Keratinocyte (primary cell): ENCODE results near the gene PTPRN2. TPM values are rescaled to one million over a fixed set of nuclear protein-coding genes. Genes with fewer than 3 reads are reported as not detected.

Experiments used
- DNase-seq: peaks from one replicate; pipeline ENCODE4 v3.0.0-alpha.2; 2011; ENCODE audit warnings: low read depth, missing footprints, low spot score
- FAIRE-seq: peaks from 2 replicates; lab custom pipeline; 2011; peaks lifted over from hg19 to GRCh38; lab: Jason Lieb, UNC
- H2AFZ ChIP-seq: 2 replicates; pipeline ENCODE4 v1.6.0; 2012; ENCODE audit warnings: low read length, control low read depth, inconsistent platforms; ENCODE audit not compliant: control insufficient read depth
- H3K27ac ChIP-seq: 2 replicates; pipeline ENCODE4 v1.5.1; 2011; ENCODE audit warnings: low read length; ENCODE audit not compliant: control insufficient read depth, insufficient read depth
- H3K27me3 ChIP-seq: 3 replicates; pipeline ENCODE4 v1.6.0; 2011; ENCODE audit warnings: low read length; ENCODE audit not compliant: control insufficient read depth, insufficient read depth; ENCODE audit errors: extremely low read depth
- H3K36me3 ChIP-seq, 2 experiments: 2 replicates in 1 of 2; 3 replicates in 1 of 2; pipeline ENCODE4 v1.5.1; 2011; ENCODE audit warnings: low read length in 2 of 2, mild to moderate bottlenecking in 1 of 2; ENCODE audit not compliant: control insufficient read depth in 2 of 2, insufficient read depth in 2 of 2; ENCODE audit errors: extremely low read depth in 1 of 2
- H3K4me1 ChIP-seq: 3 replicates; pipeline ENCODE4 v1.5.1; 2011; ENCODE audit warnings: low read length; ENCODE audit not compliant: control insufficient read depth, insufficient read depth; ENCODE audit errors: extremely low read depth
- H3K4me2 ChIP-seq: 3 replicates; pipeline ENCODE4 v1.6.0; 2011; ENCODE audit warnings: low read depth, low read length; ENCODE audit not compliant: control insufficient read depth, insufficient read depth; ENCODE audit errors: extremely low read depth
- H3K4me3 ChIP-seq, 3 experiments: fragments of 200-600 bp in 1 of 3; sonication (generic) in 1 of 3; 2 replicates in 2 of 3; 3 replicates in 1 of 3; pipeline ENCODE4 v1.5.1; 2011 to 2016; ENCODE audit warnings: low read length in 3 of 3, mild to moderate bottlenecking in 3 of 3, control low read depth in 2 of 3, inconsistent platforms in 1 of 3, low read depth in 1 of 3, mixed read lengths in 1 of 3, mixed run types in 1 of 3, moderate library complexity in 1 of 3; ENCODE audit not compliant: control insufficient read depth in 2 of 3, insufficient read depth in 2 of 3; ENCODE audit errors: extremely low read depth in 1 of 3
- H3K79me2 ChIP-seq: 2 replicates; pipeline ENCODE4 v1.6.0; 2012; ENCODE audit warnings: low read length; ENCODE audit not compliant: control insufficient read depth, insufficient read depth
- H3K9ac ChIP-seq: 3 replicates; pipeline ENCODE4 v1.6.0; 2011; ENCODE audit warnings: low read length; ENCODE audit not compliant: control insufficient read depth, insufficient read depth; ENCODE audit errors: extremely low read depth
- H3K9me1 ChIP-seq: 3 replicates; pipeline ENCODE4 v1.6.0; 2011; ENCODE audit warnings: low read length; ENCODE audit not compliant: control insufficient read depth, insufficient read depth; ENCODE audit errors: extremely low read depth
- H3K9me3 ChIP-seq: 2 replicates; pipeline ENCODE4 v1.5.1; 2012; ENCODE audit warnings: low read depth, low read length; ENCODE audit not compliant: control insufficient read depth
- H4K20me1 ChIP-seq: 3 replicates; pipeline ENCODE4 v1.6.0; 2011; ENCODE audit warnings: low read length; ENCODE audit not compliant: control insufficient read depth, insufficient read depth; ENCODE audit errors: extremely low read depth
- CTCF ChIP-seq, 3 experiments: IDR thresholded peaks in 1 of 3; conservative IDR thresholded peaks in 1 of 3; optimal IDR thresholded peaks in 1 of 3; 2 replicates in 2 of 3; 3 replicates in 1 of 3; pipeline versions ENCODE3 to v1.5.1; 2011; ENCODE audit warnings: low read length in 3 of 3, mild to moderate bottlenecking in 3 of 3, moderate library complexity in 2 of 3, control low read depth in 1 of 3, inconsistent platforms in 1 of 3; ENCODE audit not compliant: insufficient read depth in 2 of 3; ENCODE audit errors: extremely low read depth in 1 of 3
- EZH2 ChIP-seq: IDR thresholded peaks from one replicate; pipeline ENCODE4 v1.6.1; 2012; ENCODE audit warnings: inconsistent platforms, mild to moderate bottlenecking, low read length, moderate library complexity
- dilution Hi-C: fragments of 300-500 bp; cut with MboI; formaldehyde crosslinking; loops from one replicate; pipeline ENCODE4 v1.7.0; 2020; ENCODE audit warnings: low sequenced_read_pairs; ENCODE audit not compliant: extremely low pct_ligation_motif_present
- polyA plus RNA-seq, 5 experiments: library from polyadenylated mRNA; depleted of rRNA in 3 of 5; stranded (reverse) in 3 of 5; stranded (forward) in 1 of 5; unstranded in 1 of 5; fragments of >200 nt; gene quantifications; 1 replicate in 1 of 5; 2 replicates in 3 of 5; 3 replicates in 1 of 5; pipeline versions ENCODE4 v1.2.1 to v1.2.3, GENCODE V29; 2011 to 2012; ENCODE audit warnings: missing spikeins in 2 of 5, low read depth in 1 of 5, low replicate concordance in 1 of 5

The PTPRN2 gene
- polyA plus RNA-seq, 1 donor (not counting 4 experiments of a cell fraction or from before 2014, with no cell fraction given) = not detected

GRCh38 chr7:157991761-157992160 is 595.9 kb downstream of the PTPRN2 start:
- Histone ChIP-seq H3K27me3 (no peaks in the 10 kb centered on the region), H4K20me1 (no peaks in the 10 kb centered on the region), H3K4me3 (no peak overlapping the region), H3K27ac (no peak overlapping the region), H3K9ac (no peak overlapping the region), H3K4me1 (no peaks in the 10 kb centered on the region), H3K36me3 (no peaks in the 10 kb centered on the region), H3K9me3 (peaks cover 10% of the 10 kb centered on the region), H3K79me2 (no peaks in the 10 kb centered on the region), H2AFZ (no peak overlapping the region), H3K4me2 (no peak overlapping the region), H3K9me1 (no peaks in the 10 kb centered on the region)
- TF ChIP-seq EZH2 (no peak), CTCF (optimal IDR thresholded peaks at IDR 0.05 in 1 of 3, IDR thresholded peaks at IDR 0.05 in 1 of 3, conservative IDR thresholded peaks at IDR 0.05 in 1 of 3; ENCODE audit: extremely low read depth in 1 of 3, insufficient read depth in 2 of 3, low read length in 3 of 3) (no peak)
- FAIRE-seq = no peak
- dilution Hi-C loops = no loop called here
- DNase-seq = no peak

- Histone ChIP-seq H3K79me2 (no peaks in the 10 kb centered on the region), H3K27ac (no peak overlapping the region), H3K36me3 (no peaks in the 10 kb centered on the region), H3K9me1 (no peaks in the 10 kb centered on the region), H3K4me1 (no peaks in the 10 kb centered on the region), H3K9me3 (peaks cover 13% of the 10 kb centered on the region), H2AFZ (no peak overlapping the region), H3K4me2 (no peak overlapping the region), H3K9ac (no peak overlapping the region), H3K4me3 (no peak overlapping the region), H3K27me3 (no peaks in the 10 kb centered on the region), H4K20me1 (no peaks in the 10 kb centered on the region)
- dilution Hi-C loops = no loop called here
- DNase-seq (no peak), FAIRE-seq (no peak)
- no peak for TF ChIP-seq CTCF (optimal IDR thresholded peaks at IDR 0.05 in 1 of 3, IDR thresholded peaks at IDR 0.05 in 1 of 3, conservative IDR thresholded peaks at IDR 0.05 in 1 of 3; ENCODE audit: extremely low read depth in 1 of 3, insufficient read depth in 2 of 3, low read length in 3 of 3)
- no peak for TF ChIP-seq EZH2
These were observed 596.3 kb downstream of the PTPRN2 start for GRCh38 chr7:157991351-157991750.
